HepG2 (cell line): Measurements from ENCODE around the gene DDX50. TPM values are rescaled to one million over a fixed set of nuclear protein-coding genes. Genes with fewer than 3 reads are reported as not detected.
A peak's percentile ranks its signal among the peaks of the same experiment; 100 is the strongest.

ENCODE experiments used
- CREM ChIP-seq, 2 experiments: sonication (generic) in 1 of 2; formaldehyde crosslinking in 1 of 2; IDR thresholded peaks; 2 replicates each; pipeline versions ENCODE4 v1.4.0 to v1.6.1; 2016 to 2020; ENCODE audit warnings: antibody characterized with exemption in 1 of 2, mild to moderate bottlenecking in 1 of 2, missing genetic modification reagents in 1 of 2
- FOXO1 ChIP-seq: sonication (generic); formaldehyde crosslinking; IDR thresholded peaks from 2 replicates; pipeline ENCODE4 v1.4.0; 2020; ENCODE audit warnings: missing genetic modification reagents
- HNF1A ChIP-seq, 2 experiments: sonication (generic) in 1 of 2; formaldehyde crosslinking in 1 of 2; IDR thresholded peaks; 2 replicates each; pipeline versions ENCODE4 v1.4.0 to v1.6.1; 2016 to 2020; ENCODE audit warnings: borderline replicate concordance in 1 of 2, low read depth in 1 of 2, mild to moderate bottlenecking in 1 of 2, missing genetic modification reagents in 1 of 2
- KAT2B ChIP-seq: fragments of 150-350 bp; IDR thresholded peaks from 2 replicates; pipeline ENCODE4 v1.6.1; 2014; ENCODE audit warnings: low read depth, low read length, borderline replicate concordance
- MATR3 ChIP-seq: sonication (generic); formaldehyde crosslinking; IDR thresholded peaks from 2 replicates; pipeline ENCODE4 v1.4.0; 2020; ENCODE audit warnings: missing genetic modification reagents
- NFATC3 ChIP-seq: sonication (generic); formaldehyde crosslinking; IDR thresholded peaks from 2 replicates; pipeline ENCODE4 v1.5.1; 2020; ENCODE audit warnings: mild to moderate bottlenecking, missing genetic modification reagents
- POLR2AphosphoS5 ChIP-seq: IDR thresholded peaks from 2 replicates; pipeline ENCODE4 v1.6.1; 2012; ENCODE audit warnings: low read depth, low read length
- SALL2 ChIP-seq: sonication (generic); formaldehyde crosslinking; IDR thresholded peaks from 2 replicates; pipeline ENCODE4 v1.8.1; 2023; ENCODE audit warnings: mild to moderate bottlenecking, missing genetic modification reagents, inconsistent platforms
- YEATS2 ChIP-seq: sonication (generic); formaldehyde crosslinking; IDR thresholded peaks from 2 replicates; pipeline ENCODE4 v1.4.0; 2020; ENCODE audit warnings: missing genetic modification reagents, borderline replicate concordance
- ZFX ChIP-seq: sonication (generic); formaldehyde crosslinking; IDR thresholded peaks from 2 replicates; pipeline ENCODE4 v1.4.0; 2020; ENCODE audit warnings: mild to moderate bottlenecking, low read depth, missing genetic modification reagents, moderate library complexity
- ZNF430 ChIP-seq: sonication (generic); formaldehyde crosslinking; IDR thresholded peaks from 2 replicates; pipeline ENCODE4 v1.9.0; 2021; ENCODE audit warnings: mild to moderate bottlenecking, missing genetic modification reagents
- ZNF546 ChIP-seq: sonication (generic); formaldehyde crosslinking; conservative IDR thresholded peaks from 2 replicates; pipeline ENCODE4 v1.8.1; 2023; ENCODE audit warnings: mild to moderate bottlenecking, missing genetic modification reagents
- ZNF784 ChIP-seq: sonication (generic); formaldehyde crosslinking; IDR thresholded peaks from 2 replicates; pipeline ENCODE4 v1.5.1; 2020; ENCODE audit warnings: missing genetic modification reagents, mild to moderate bottlenecking, borderline replicate concordance
- polyA plus RNA-seq, 8 experiments: library from polyadenylated mRNA; depleted of rRNA in 3 of 8; stranded (reverse) in 7 of 8; unstranded in 1 of 8; fragments of >200 nt; fragmentation: Illumina TruSeq in 4 of 8; extraction: Trizol in 4 of 8; gene quantifications; 2 replicates each; pipeline versions ENCODE4 v1.2.1 to v1.2.3, GENCODE V29; 2011 to 2016; ENCODE audit warnings: low read depth in 4 of 8, missing spikeins in 1 of 8, mixed read lengths in 1 of 8; ENCODE audit not compliant: insufficient read depth in 1 of 8
- total RNA-seq, 5 experiments: library from RNA; depleted of rRNA; stranded (reverse); fragments of >200 nt; fragmentation: Illumina TruSeq; extraction: Trizol; gene quantifications; 2 replicates each; pipeline ENCODE4 v1.2.3, GENCODE V29; 2016; ENCODE audit warnings: low read depth in 1 of 5
- TF ChIP-seq, protein P1 (sequence below): sonication (generic); formaldehyde crosslinking; IDR thresholded peaks from 2 replicates; pipeline ENCODE4 v1.8.1; 2023; ENCODE audit warnings: mild to moderate bottlenecking, inconsistent platforms, moderate library complexity, missing genetic modification reagents, borderline replicate concordance
- TF ChIP-seq, protein P2 (sequence below): sonication (generic); formaldehyde crosslinking; IDR thresholded peaks from 2 replicates; pipeline ENCODE4 v1.4.0; 2020; ENCODE audit warnings: missing genetic modification reagents
- TF ChIP-seq, protein P3 (sequence below): sonication (generic); formaldehyde crosslinking; IDR thresholded peaks from 2 replicates; pipeline ENCODE4 v1.4.0; 2020; ENCODE audit warnings: missing genetic modification reagents
- TF ChIP-seq, protein P4 (sequence below): sonication (generic); formaldehyde crosslinking; IDR thresholded peaks from 2 replicates; pipeline ENCODE4 v1.5.1; 2020; ENCODE audit warnings: mild to moderate bottlenecking, moderate library complexity, missing genetic modification reagents

The DDX50 gene
- total and polyA plus RNA-seq, 2 of the 13 experiments (the other 11 are each of a cell fraction or from before 2014, with no cell fraction given), result 19.0 to 38.2 TPM

GRCh38 chr10:68988530-68989316, 87.6 kb downstream of the DDX50 start, which contains the start of gene KIFBP (continued):
- TF ChIP-seq ZNF784 (CRISPR knock-in tag), result no peak
- TF ChIP-seq, protein P1, sequence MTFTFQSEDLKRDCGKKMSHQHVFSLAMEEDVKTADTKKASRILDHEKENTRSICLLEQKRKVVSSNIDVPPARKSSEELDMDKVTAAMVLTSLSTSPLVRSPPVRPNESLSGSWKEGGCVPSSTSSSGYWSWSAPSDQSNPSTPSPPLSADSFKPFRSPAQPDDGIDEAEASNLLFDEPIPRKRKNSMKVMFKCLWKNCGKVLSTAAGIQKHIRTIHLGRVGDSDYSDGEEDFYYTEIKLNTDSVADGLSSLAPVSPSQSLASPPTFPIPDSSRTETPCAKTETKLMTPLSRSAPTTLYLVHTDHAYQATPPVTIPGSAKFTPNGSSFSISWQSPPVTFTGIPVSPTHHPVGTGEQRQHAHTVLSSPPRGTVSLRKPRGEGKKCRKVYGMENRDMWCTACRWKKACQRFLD (CRISPR knock-in tag), result no peak
- TF ChIP-seq POLR2AphosphoS5, result peak; percentile 83
- TF ChIP-seq, protein P2, sequence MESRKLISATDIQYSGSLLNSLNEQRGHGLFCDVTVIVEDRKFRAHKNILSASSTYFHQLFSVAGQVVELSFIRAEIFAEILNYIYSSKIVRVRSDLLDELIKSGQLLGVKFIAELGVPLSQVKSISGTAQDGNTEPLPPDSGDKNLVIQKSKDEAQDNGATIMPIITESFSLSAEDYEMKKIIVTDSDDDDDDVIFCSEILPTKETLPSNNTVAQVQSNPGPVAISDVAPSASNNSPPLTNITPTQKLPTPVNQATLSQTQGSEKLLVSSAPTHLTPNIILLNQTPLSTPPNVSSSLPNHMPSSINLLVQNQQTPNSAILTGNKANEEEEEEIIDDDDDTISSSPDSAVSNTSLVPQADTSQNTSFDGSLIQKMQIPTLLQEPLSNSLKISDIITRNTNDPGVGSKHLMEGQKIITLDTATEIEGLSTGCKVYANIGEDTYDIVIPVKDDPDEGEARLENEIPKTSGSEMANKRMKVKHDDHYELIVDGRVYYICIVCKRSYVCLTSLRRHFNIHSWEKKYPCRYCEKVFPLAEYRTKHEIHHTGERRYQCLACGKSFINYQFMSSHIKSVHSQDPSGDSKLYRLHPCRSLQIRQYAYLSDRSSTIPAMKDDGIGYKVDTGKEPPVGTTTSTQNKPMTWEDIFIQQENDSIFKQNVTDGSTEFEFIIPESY (CRISPR knock-in tag), result peak; percentile 37; the same call in 1 of the 2 replicates
- TF ChIP-seq, protein P3, sequence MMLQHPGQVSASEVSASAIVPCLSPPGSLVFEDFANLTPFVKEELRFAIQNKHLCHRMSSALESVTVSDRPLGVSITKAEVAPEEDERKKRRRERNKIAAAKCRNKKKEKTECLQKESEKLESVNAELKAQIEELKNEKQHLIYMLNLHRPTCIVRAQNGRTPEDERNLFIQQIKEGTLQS (CRISPR knock-in tag), result no peak
- no peak; the same call in none of the 2 replicates for TF ChIP-seq FOXO1
- TF ChIP-seq NFATC3 (CRISPR knock-in tag), result peak; percentile 88; the same call in 1 of the 2 replicates
- peak; percentile 57; the same call in 1 of the 2 replicates for TF ChIP-seq ZNF546
- TF ChIP-seq HNF1A (IDR thresholded peaks at IDR 0.05; ENCODE audit: low read depth), result no peak
- TF ChIP-seq HNF1A (CRISPR knock-in tag; IDR thresholded peaks at IDR 0.05; ENCODE audit: borderline replicate concordance), result peak; percentile 33; the same call in 1 of the 2 replicates
- TF ChIP-seq, protein P4, sequence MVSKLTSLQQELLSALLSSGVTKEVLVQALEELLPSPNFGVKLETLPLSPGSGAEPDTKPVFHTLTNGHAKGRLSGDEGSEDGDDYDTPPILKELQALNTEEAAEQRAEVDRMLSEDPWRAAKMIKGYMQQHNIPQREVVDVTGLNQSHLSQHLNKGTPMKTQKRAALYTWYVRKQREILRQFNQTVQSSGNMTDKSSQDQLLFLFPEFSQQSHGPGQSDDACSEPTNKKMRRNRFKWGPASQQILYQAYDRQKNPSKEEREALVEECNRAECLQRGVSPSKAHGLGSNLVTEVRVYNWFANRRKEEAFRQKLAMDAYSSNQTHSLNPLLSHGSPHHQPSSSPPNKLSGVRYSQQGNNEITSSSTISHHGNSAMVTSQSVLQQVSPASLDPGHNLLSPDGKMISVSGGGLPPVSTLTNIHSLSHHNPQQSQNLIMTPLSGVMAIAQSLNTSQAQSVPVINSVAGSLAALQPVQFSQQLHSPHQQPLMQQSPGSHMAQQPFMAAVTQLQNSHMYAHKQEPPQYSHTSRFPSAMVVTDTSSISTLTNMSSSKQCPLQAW, result peak; percentile 88
- TF ChIP-seq MATR3 (CRISPR knock-in tag), result no peak
- TF ChIP-seq KAT2B, result no peak
- TF ChIP-seq CREM (IDR thresholded peaks at IDR 0.05), result peak; percentile 70
- no peak for TF ChIP-seq CREM (CRISPR knock-in tag; IDR thresholded peaks at IDR 0.05)
- peak; percentile 89 for TF ChIP-seq YEATS2
- peak; percentile 98 for TF ChIP-seq ZFX (CRISPR knock-in tag)
- 0 out of 2 replicates have a peak, but pooled peaks have one; percentile 51 for TF ChIP-seq SALL2
- no peak for TF ChIP-seq ZNF430
